Naive thymus-derived CD8-positive, alpha-beta T cell (primary cell): ENCODE data around the gene CHST15. TPM values are rescaled to one million over a fixed set of nuclear protein-coding genes. Genes with fewer than 3 reads are reported as not detected.

Experiments
- ATAC-seq, 2 donors: fragments of 150-1000 bp; cut with Tn5 transposase in 1 of 2; sonication (Bioruptor Pico), chemical (Tn5 transposase) in 1 of 2; 1 replicate in 1 of 2; 2 replicates in 1 of 2; pipeline ENCODE4 v1.10.0; 2021; ENCODE audit warnings: mild to moderate bottlenecking in 2 of 2, moderate library complexity in 2 of 2
- POLR2A ChIA-PET: fragments of 350-600 bp; sonication (Branson Sonifier 250); formaldehyde crosslinking; loops from one replicate; lab custom pipeline; 2021; ENCODE audit warnings: antibody characterized with exemption; lab: Charles Lee
- DNase-seq, 10 donors: peaks; one replicate each; pipeline versions ENCODE4 v3.0.0 to v3.0.0-alpha.2; 2020 to 2022
- H3K27ac Mint-ChIP-seq, 10 donors: one replicate each; pipeline ENCODE4 v1.8.0; 2020 to 2022; ENCODE audit warnings: mild to moderate bottlenecking in 10 of 10, mixed read lengths in 10 of 10, moderate library complexity in 4 of 10, inconsistent platforms in 1 of 10
- H3K27me3 Mint-ChIP-seq, 5 donors: one replicate each; pipeline ENCODE4 v1.8.0; 2021 to 2022; ENCODE audit warnings: mixed read lengths in 5 of 5
- H3K36me3 Mint-ChIP-seq, 3 donors: one replicate each; pipeline ENCODE4 v1.8.0; 2020 to 2022; ENCODE audit warnings: mixed read lengths in 3 of 3, mild to moderate bottlenecking in 2 of 3, inconsistent platforms in 1 of 3
- H3K4me1 Mint-ChIP-seq, 4 donors: one replicate each; pipeline ENCODE4 v1.8.0; 2021 to 2022; ENCODE audit warnings: mixed read lengths in 4 of 4
- H3K4me3 Mint-ChIP-seq, 10 donors: one replicate each; pipeline ENCODE4 v1.8.0; 2020 to 2022; ENCODE audit warnings: mild to moderate bottlenecking in 10 of 10, mixed read lengths in 10 of 10, moderate library complexity in 6 of 10, inconsistent platforms in 1 of 10
- H3K9me3 Mint-ChIP-seq, 9 donors: one replicate each; pipeline ENCODE4 v1.8.0; 2020 to 2022; ENCODE audit warnings: mixed read lengths in 9 of 9, mild to moderate bottlenecking in 3 of 9, inconsistent platforms in 1 of 9, moderate library complexity in 1 of 9
- polyA plus RNA-seq, 3 donors: library from polyadenylated mRNA; unstranded; fragments of 300-500 nt; fragmentation: Illumina TruSeq; gene quantifications; one replicate each; pipeline ENCODE4 v1.2.3, GENCODE V29; 2021
- total RNA-seq, 8 experiments: library from RNA in 2 of 8; stranded (reverse) in 2 of 8; gene quantifications; one replicate each; pipeline ENCODE4 v1.2.3 and lab custom pipeline; 2021 to 2026

CHST15 gene
- total and polyA plus RNA-seq, 5 experiments from 2014 or later = 0.05 to 2.4 (median 1.1) TPM; not detected in 1

- Mint-ChIP-seq H3K27ac (peak overlapping the region in 9 of 10 donors; percentile 7 to 85 (median 75)), H3K4me1 (peaks cover 0 to 56% (median 30%) of the 10 kb centered on the region in 4 donors), H3K36me3 (no peaks in the 10 kb centered on the region), H3K27me3 (peaks cover 0 to 5% (median 0%) of the 10 kb centered on the region in 5 donors), H3K4me3 (peak overlapping the region; percentile 16 to 88 (median 69)), H3K9me3 (no peaks in the 10 kb centered on the region)
- ATAC-seq = no peak
- DNase-seq = peak in 3 of 10 donors; percentile 5 to 24 (median 18)
- POLR2A ChIA-PET = no interaction called here
Observed at GRCh38 chr10:124064676-124065075, 28.7 kb downstream of the CHST15 start.

- Mint-ChIP-seq H3K4me3 (peak overlapping the region in 7 of 10 donors; percentile 20 to 88 (median 62)), H3K27ac (peak overlapping the region in 8 of 10 donors; percentile 7 to 86 (median 56)), H3K27me3 (peaks cover 0 to 5% (median 0%) of the 10 kb centered on the region in 5 donors), H3K4me1 (peaks cover 0 to 49% (median 30%) of the 10 kb centered on the region in 4 donors), H3K36me3 (no peaks in the 10 kb centered on the region), H3K9me3 (no peaks in the 10 kb centered on the region)
- ATAC-seq (no peak), DNase-seq (peak in 1 of 10 donors; percentile 7)
- POLR2A ChIA-PET = no interaction called here
Observed at GRCh38 chr10:124063750-124064603, 29.4 kb downstream of the CHST15 start.

- Mint-ChIP-seq H3K4me1 (peaks cover 0 to 39% (median 30%) of the 10 kb centered on the region in 4 donors), H3K27me3 (peaks cover 0 to 5% (median 0%) of the 10 kb centered on the region in 5 donors), H3K27ac (no peak overlapping the region), H3K4me3 (no peak overlapping the region), H3K9me3 (no peaks in the 10 kb centered on the region), H3K36me3 (no peaks in the 10 kb centered on the region)
- POLR2A ChIA-PET = no interaction called here
- DNase-seq (no peak), ATAC-seq (no peak)
Observed at GRCh38 chr10:124062390-124062789, 31.0 kb downstream of the CHST15 start.

GRCh38 chr10:124061030-124061429 lies 32.4 kb downstream of the CHST15 start:
- no peak for ATAC-seq
- Mint-ChIP-seq H3K9me3 (no peaks in the 10 kb centered on the region), H3K27me3 (peaks cover 0 to 3% (median 0%) of the 10 kb centered on the region in 5 donors), H3K36me3 (no peaks in the 10 kb centered on the region), H3K27ac (no peak overlapping the region), H3K4me1 (peaks cover 0 to 27% (median 21%) of the 10 kb centered on the region in 4 donors), H3K4me3 (no peak overlapping the region)
- POLR2A ChIA-PET = no interaction called here
- no peak for DNase-seq

- H3K4me1 Mint-ChIP-seq = peaks cover 0 to 20% (median 16%) of the 10 kb centered on the region in 4 donors
- POLR2A ChIA-PET = no interaction called here
- H3K27ac Mint-ChIP-seq = peak overlapping the region in 1 of 10 donors; percentile 27
- ATAC-seq (no peak), DNase-seq (no peak)
- H3K4me3 Mint-ChIP-seq = no peak overlapping the region
- no peaks in the 10 kb centered on the region for H3K9me3 Mint-ChIP-seq
- H3K36me3 Mint-ChIP-seq = no peaks in the 10 kb centered on the region
- peaks cover 0 to 3% (median 0%) of the 10 kb centered on the region in 5 donors for H3K27me3 Mint-ChIP-seq
Observed at GRCh38 chr10:124060148-124060720, 33.2 kb downstream of the CHST15 start.

GRCh38 chr10:124059551-124059950 lies 33.8 kb downstream of the CHST15 start:
- ATAC-seq (no peak), DNase-seq (no peak)
- Mint-ChIP-seq H3K27ac (no peak overlapping the region), H3K27me3 (peaks cover 0 to 3% (median 0%) of the 10 kb centered on the region in 5 donors), H3K4me1 (peaks cover 0 to 14% (median 12%) of the 10 kb centered on the region in 4 donors), H3K4me3 (no peak overlapping the region), H3K36me3 (no peaks in the 10 kb centered on the region), H3K9me3 (no peaks in the 10 kb centered on the region)
- POLR2A ChIA-PET = no interaction called here

- Mint-ChIP-seq H3K36me3 (no peaks in the 10 kb centered on the region), H3K27ac (no peak overlapping the region), H3K4me1 (peaks cover 0 to 4% (median 2%) of the 10 kb centered on the region in 4 donors), H3K4me3 (no peak overlapping the region), H3K9me3 (no peaks in the 10 kb centered on the region), H3K27me3 (peaks cover 0 to 3% (median 0%) of the 10 kb centered on the region in 5 donors)
- POLR2A ChIA-PET = no interaction called here
- ATAC-seq (no peak), DNase-seq (peak in 1 of 10 donors; percentile 30)
Observed at GRCh38 chr10:124058346-124059003, 34.9 kb downstream of the CHST15 start.

GRCh38 chr10:124057601-124058000 lies 35.8 kb downstream of the CHST15 start:
- Mint-ChIP-seq H3K27ac (no peak overlapping the region), H3K27me3 (peaks cover 0 to 3% (median 0%) of the 10 kb centered on the region in 5 donors), H3K36me3 (no peaks in the 10 kb centered on the region), H3K4me3 (no peak overlapping the region), H3K9me3 (no peaks in the 10 kb centered on the region), H3K4me1 (no peaks in the 10 kb centered on the region)
- ATAC-seq (no peak), DNase-seq (peak in 1 of 10 donors; percentile 50)
- POLR2A ChIA-PET = no interaction called here

GRCh38 chr10:124056337-124056980 lies 36.9 kb downstream of the CHST15 start:
- Mint-ChIP-seq H3K27me3 (peaks cover 0 to 3% (median 0%) of the 10 kb centered on the region in 5 donors), H3K36me3 (no peaks in the 10 kb centered on the region), H3K4me3 (no peak overlapping the region), H3K4me1 (no peaks in the 10 kb centered on the region), H3K27ac (no peak overlapping the region), H3K9me3 (no peaks in the 10 kb centered on the region)
- DNase-seq = peak in 1 of 10 donors; percentile 50
- ATAC-seq = no peak
- POLR2A ChIA-PET = no interaction called here

GRCh38 chr10:124053971-124054370 lies 39.4 kb downstream of the CHST15 start:
- DNase-seq (no peak), ATAC-seq (no peak)
- no peak overlapping the region for H3K4me3 Mint-ChIP-seq
- H3K36me3 Mint-ChIP-seq = no peaks in the 10 kb centered on the region
- POLR2A ChIA-PET = no interaction called here
- H3K4me1 Mint-ChIP-seq = peaks cover 0 to 2% (median 0%) of the 10 kb centered on the region in 4 donors
- no peaks in the 10 kb centered on the region for H3K9me3 Mint-ChIP-seq
- peaks cover 0 to 3% (median 0%) of the 10 kb centered on the region in 5 donors for H3K27me3 Mint-ChIP-seq
- H3K27ac Mint-ChIP-seq = no peak overlapping the region

- peaks cover 0 to 6% (median 0%) of the 10 kb centered on the region in 5 donors for H3K27me3 Mint-ChIP-seq
- no peak overlapping the region for H3K27ac Mint-ChIP-seq
- no peaks in the 10 kb centered on the region for H3K36me3 Mint-ChIP-seq
- POLR2A ChIA-PET = no interaction called here
- peaks cover 0 to 2% (median 0%) of the 10 kb centered on the region in 4 donors for H3K4me1 Mint-ChIP-seq
- peak in 1 of 10 donors; percentile 24 for DNase-seq
- no peak for ATAC-seq
- no peaks in the 10 kb centered on the region for H3K9me3 Mint-ChIP-seq
- no peak overlapping the region for H3K4me3 Mint-ChIP-seq
Observed at GRCh38 chr10:124052561-124052960, 40.8 kb downstream of the CHST15 start.
